ENCODE measurements around the gene PTOV1. TPM values are rescaled to one million over a fixed set of nuclear protein-coding genes. Genes with fewer than 3 reads are reported as not detected.

The PTOV1 gene
- total and polyA plus RNA-seq, 3 donors from 2014 or later, result 235 to 260 (median 257) TPM

DNA sequence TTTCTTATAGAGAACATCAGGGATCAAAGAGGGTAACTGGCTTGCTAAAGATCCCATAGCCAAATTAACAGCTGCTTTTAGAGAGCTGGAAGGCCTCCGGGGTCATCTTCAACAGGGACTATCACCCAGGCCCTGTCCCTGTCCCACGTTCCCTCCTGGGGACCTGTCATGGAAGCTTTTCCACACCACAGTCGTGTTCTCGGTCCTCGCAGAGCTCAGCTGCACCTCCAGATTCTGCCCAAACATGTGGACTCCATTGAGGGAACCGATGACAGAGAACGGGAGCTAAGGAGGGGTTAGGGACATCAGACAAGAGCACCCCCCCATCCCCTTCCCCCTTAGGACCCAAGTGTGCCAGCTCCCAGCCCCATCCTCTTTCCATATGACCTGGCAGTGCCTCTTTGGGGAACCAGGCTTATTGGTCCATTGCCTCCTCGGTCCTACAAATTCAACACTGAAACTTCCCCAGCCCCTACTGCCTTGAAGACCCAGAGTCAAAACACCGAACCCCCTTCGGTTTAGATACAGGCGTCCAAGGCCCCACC, 38.4 kb upstream of the PTOV1 start:
- whole genome bisulfite sequencing, 2 donors, result 32 to 55% methylated on average over 7 to 11 of the region's 11 CpGs
- no peak for DNase-seq

DNA sequence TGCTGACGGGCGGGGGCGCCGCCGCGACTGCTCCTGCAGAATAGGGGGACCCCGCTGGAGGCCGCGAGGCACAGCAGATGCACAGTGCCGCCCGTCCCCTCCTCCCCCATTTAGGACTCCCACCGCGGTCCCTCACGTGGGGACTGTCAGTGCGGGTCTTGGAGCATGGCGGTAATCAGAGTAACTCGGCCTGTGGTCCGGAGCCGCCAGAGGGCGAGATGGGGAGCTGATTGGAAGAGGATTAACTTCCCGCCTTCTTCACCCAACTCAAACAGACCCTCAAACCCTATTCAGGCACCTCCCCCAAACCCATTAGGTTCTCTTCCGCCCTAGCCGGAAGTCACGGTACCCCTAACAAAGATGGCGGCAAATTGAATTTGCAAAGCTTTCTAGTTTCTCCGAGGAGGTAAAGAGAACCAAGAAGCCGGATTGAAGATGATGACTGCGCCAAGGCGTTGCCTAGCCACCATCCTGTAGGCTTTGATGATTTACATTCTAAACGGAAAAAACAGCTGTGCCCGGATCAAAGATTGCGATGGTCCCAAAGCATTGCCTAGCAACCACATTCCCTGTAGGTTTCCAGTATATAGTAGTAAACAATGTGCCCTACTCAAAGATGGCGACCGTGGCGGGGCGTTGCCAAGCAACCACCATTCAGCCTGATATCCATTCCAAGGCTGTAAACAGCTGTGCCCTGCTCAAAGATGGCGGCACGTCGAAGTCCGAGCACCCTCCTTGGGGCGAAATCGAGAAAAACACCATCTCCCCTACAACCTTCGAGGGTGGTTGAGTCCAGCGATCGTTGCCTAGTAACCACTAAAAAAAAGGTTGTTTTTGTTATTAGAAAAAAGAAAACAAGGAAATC, 37.7 kb upstream of the PTOV1 start, which contains the start of gene FUZ:
FUZ (minus strand) TSS at position 296 of the 865 bp plus-strand sequence; CDS start at position 110, 186 bp downstream.
- no peak for TF ChIP-seq POLR2A (IDR thresholded peaks at IDR 0.05)
- TF ChIP-seq, protein P1, sequence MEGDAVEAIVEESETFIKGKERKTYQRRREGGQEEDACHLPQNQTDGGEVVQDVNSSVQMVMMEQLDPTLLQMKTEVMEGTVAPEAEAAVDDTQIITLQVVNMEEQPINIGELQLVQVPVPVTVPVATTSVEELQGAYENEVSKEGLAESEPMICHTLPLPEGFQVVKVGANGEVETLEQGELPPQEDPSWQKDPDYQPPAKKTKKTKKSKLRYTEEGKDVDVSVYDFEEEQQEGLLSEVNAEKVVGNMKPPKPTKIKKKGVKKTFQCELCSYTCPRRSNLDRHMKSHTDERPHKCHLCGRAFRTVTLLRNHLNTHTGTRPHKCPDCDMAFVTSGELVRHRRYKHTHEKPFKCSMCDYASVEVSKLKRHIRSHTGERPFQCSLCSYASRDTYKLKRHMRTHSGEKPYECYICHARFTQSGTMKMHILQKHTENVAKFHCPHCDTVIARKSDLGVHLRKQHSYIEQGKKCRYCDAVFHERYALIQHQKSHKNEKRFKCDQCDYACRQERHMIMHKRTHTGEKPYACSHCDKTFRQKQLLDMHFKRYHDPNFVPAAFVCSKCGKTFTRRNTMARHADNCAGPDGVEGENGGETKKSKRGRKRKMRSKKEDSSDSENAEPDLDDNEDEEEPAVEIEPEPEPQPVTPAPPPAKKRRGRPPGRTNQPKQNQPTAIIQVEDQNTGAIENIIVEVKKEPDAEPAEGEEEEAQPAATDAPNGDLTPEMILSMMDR (IDR thresholded peaks at IDR 0.05), result peak in 2 of 3 experiments; percentile 20 to 26
- Histone ChIP-seq H3K27me3 (no peaks in the 10 kb centered on the region), H3K9me3 (no peaks in the 10 kb centered on the region), H3K4me3 (peak within 1 kb of the TSS; percentile 69 to 74), H3K36me3 (ENCODE audit: low read depth, missing control alignments) (no peaks in the 10 kb centered on the region), H3K27ac (peak within 1 kb of the TSS; percentile 85 to 95), H3K4me1 (peaks cover 26% of the 10 kb centered on the region)
- intact Hi-C loops (cut with DNase I; ENCODE audit: low total_unique reads), result no loop called here
- peak; percentile 99 for DNase-seq
- 0% methylated on average over 36 to 42 of the region's 45 CpGs for WGBS, 2 donors

More for the DNA sequence above, 38.4 kb upstream of the PTOV1 start:
- peak overlapping the region; percentile 69 to 74 for H3K4me3 ChIP-seq
- H3K4me1 ChIP-seq, result peaks cover 30% of the 10 kb centered on the region
- TF ChIP-seq, protein P1 (IDR thresholded peaks at IDR 0.05), result no peak
- no peaks in the 10 kb centered on the region for H3K27me3 ChIP-seq
- no peaks in the 10 kb centered on the region for H3K9me3 ChIP-seq
- peak overlapping the region; percentile 85 to 95 for H3K27ac ChIP-seq
- no peaks in the 10 kb centered on the region for H3K36me3 ChIP-seq (ENCODE audit: low read depth, missing control alignments)
- intact Hi-C loops (cut with DNase I; ENCODE audit: low total_unique reads), result no loop called here

DNA sequence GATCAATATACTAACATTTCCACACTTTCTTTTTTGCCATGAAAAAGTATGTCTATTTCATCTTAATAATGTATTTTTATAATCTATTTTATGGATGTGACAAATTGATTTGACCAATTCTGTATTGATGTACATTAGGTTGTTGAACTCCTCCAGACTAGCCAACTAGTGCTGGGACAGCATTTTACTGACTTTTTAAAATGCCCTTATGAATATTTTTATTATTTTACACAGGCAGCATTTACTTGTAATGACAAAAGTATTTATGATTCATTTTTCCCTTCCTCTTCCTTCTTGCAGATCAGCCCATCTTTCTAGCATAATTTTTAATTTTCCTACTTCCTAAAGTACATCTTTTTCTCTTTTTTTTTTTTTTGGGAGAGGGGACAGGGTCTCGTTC, 36.9 kb upstream of the PTOV1 start:
- no peak for DNase-seq
- H3K4me1 ChIP-seq, result peaks cover 23% of the 10 kb centered on the region

DNA sequence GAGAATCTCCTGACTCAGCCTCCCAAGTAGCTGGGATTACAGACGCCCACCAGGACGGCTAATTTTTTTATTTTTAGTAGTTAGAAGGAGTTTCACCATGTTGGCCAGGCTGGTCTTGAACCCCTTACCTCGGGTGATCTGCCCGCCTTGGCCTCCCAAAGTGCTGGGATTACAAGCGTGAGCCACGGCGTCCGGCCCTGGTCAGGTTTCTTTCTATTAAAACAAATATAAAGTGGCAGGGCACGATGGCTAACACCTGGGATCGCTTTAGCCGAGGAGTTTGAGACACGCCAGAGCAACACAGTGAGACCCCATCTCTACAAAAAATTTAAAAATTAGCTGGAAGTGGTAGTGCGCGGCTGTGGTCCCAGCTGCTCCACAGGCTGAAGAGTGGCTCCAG, 34.4 kb upstream of the PTOV1 start:
- 59 to 63% methylated on average over 14 of the region's 14 CpGs for WGBS, 2 donors
- Histone ChIP-seq H3K27ac (peak overlapping the region; percentile 95 to 98), H3K36me3 (ENCODE audit: low read depth, missing control alignments) (no peaks in the 10 kb centered on the region), H3K9me3 (no peaks in the 10 kb centered on the region), H3K27me3 (no peaks in the 10 kb centered on the region), H3K4me1 (peaks cover 32% of the 10 kb centered on the region), H3K4me3 (no peak overlapping the region)
- TF ChIP-seq, protein P1 (IDR thresholded peaks at IDR 0.05), result no peak
- no peak for TF ChIP-seq POLR2A (IDR thresholded peaks at IDR 0.05)
- no peak for DNase-seq
- intact Hi-C loops (cut with DNase I; ENCODE audit: low total_unique reads), result no loop called here

More for the DNA sequence above, 36.9 kb upstream of the PTOV1 start:
- TF ChIP-seq, protein P1 (IDR thresholded peaks at IDR 0.05), result no peak
- TF ChIP-seq POLR2A (IDR thresholded peaks at IDR 0.05), result no peak
- no peaks in the 10 kb centered on the region for H3K36me3 ChIP-seq (ENCODE audit: low read depth, missing control alignments)
- peak overlapping the region in 1 of 2 donors; percentile 69 for H3K4me3 ChIP-seq
- no peaks in the 10 kb centered on the region for H3K27me3 ChIP-seq
- intact Hi-C loops (cut with DNase I; ENCODE audit: low total_unique reads), result no loop called here
- H3K27ac ChIP-seq, result peak overlapping the region; percentile 85 to 95
- H3K9me3 ChIP-seq, result no peaks in the 10 kb centered on the region
- WGBS, 2 donors, result 50 to 67% methylated on average over 1 of the region's 1 CpG

Measured in testis (tissue), 3 donors.